DOHH2 (cell line): Measurements from ENCODE around the gene EMP1.

ENCODE experiments used
- CTCF ChIP-seq: fragments of 200-600 bp; sonication (generic); IDR thresholded peaks from one replicate; pipeline ENCODE4 v1.5.1; 2014; ENCODE audit warnings: antibody characterized with exemption, mild to moderate bottlenecking, low read depth, low read length; ENCODE audit not compliant: poor library complexity, severe bottlenecking
- EZH2phosphoT487 ChIP-seq: fragments of 200-600 bp; sonication (generic); IDR thresholded peaks from 2 replicates; pipeline ENCODE4 v1.6.1; 2017; ENCODE audit warnings: borderline replicate concordance, mild to moderate bottlenecking, antibody characterized with exemption, low read length, moderate library complexity, mixed read lengths

DNA sequence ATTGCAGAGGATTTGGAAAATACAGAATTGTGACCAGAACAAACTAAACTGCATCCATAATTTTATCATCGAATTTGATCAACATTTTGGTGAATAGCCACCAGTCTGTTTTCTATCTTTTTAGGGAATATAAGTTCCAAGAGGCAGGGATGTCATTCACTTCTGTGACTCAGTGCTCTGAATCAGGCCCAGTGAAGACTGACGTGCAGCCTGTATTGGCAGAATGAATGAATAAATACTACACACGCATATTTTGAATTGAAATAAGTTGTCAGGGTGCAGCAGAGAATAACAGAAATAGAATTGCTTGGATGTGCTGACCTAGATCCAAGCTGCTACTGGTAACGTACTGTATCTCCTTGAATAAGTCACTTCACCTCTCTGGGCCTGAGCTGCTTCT is 1.3 kb upstream of the EMP1 start:
- TF ChIP-seq CTCF: no peak
- no peak for TF ChIP-seq EZH2phosphoT487
